C4-2B (cell line): ENCODE data around the gene DHCR7.

Source experiments
- H3K27ac ChIP-seq: fragments of 450-650 bp; 2 replicates; pipeline ENCODE4 v1.5.1; 2017
- ZFX ChIP-seq: fragments of 450-650 bp; IDR thresholded peaks from 2 replicates; pipeline ENCODE4 v1.6.1; 2017
- TF ChIP-seq, protein P1 (sequence below): fragments of 450-650 bp; conservative IDR thresholded peaks from 2 replicates; pipeline ENCODE4 v1.5.1; 2017; ENCODE audit warnings: mild to moderate bottlenecking

The DHCR7 gene

DNA sequence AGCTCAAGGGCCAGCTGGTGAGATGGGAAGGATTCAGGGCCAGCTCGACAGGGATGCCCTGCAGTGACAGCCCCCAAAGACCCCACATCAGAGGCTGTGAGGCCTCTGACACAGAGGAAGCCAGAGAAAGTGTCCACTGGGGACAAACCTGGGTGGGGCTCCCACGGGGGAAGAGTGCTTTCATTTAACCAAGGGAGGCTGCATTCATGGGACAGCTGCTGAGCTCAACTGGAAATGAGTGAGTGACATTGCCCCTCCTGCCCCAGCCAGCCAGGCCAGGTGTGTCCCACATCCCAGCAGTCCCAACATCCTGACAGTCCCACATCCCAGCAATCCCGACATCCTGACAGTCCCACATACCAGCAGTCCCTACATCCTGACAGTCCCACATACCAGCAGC, 61.0 kb downstream of the DHCR7 start:
- TF ChIP-seq, protein P1, sequence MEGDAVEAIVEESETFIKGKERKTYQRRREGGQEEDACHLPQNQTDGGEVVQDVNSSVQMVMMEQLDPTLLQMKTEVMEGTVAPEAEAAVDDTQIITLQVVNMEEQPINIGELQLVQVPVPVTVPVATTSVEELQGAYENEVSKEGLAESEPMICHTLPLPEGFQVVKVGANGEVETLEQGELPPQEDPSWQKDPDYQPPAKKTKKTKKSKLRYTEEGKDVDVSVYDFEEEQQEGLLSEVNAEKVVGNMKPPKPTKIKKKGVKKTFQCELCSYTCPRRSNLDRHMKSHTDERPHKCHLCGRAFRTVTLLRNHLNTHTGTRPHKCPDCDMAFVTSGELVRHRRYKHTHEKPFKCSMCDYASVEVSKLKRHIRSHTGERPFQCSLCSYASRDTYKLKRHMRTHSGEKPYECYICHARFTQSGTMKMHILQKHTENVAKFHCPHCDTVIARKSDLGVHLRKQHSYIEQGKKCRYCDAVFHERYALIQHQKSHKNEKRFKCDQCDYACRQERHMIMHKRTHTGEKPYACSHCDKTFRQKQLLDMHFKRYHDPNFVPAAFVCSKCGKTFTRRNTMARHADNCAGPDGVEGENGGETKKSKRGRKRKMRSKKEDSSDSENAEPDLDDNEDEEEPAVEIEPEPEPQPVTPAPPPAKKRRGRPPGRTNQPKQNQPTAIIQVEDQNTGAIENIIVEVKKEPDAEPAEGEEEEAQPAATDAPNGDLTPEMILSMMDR = no peak
- no peak for TF ChIP-seq ZFX
- no peak overlapping the region for H3K27ac ChIP-seq

DNA sequence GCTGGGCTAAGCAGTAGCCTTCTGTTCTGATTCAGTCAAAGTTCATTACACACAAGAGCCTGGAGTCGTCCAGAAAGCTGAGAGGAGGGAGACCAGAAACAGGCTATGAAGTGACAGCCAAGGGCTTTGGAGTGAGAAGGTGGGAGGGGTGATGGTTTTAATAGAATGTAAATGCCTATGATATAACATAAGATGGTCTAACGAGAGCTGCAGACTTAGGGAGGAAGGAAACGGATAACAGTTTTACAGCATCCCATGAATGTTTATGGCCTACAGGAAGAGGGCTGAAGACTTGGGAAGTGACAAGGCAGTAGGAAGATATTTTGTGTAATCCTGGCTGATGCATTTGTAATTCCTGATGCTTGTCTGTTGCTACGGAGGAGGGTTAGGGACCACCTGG, 62.0 kb downstream of the DHCR7 start:
- H3K27ac ChIP-seq = no peak overlapping the region
- TF ChIP-seq, protein P1 = no peak
- TF ChIP-seq ZFX = no peak

DNA sequence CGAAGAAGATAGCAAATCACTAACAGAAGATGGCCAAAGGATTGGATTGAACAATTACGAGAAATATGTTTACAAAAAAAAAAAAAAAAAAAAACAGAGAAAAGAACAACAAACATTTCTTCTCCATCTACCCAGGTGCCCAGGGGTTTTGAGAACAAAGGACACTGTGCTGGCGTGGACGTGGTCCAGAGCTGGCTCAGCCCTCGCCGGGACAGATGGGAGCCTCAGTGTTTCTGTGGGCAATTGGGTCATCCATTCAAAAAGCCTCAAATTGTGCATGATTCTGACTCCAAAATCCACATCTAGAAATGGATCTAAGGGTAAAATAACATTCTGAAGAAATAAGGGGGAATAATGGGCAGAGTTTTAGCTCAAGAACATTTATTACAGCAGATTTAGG, 63.1 kb downstream of the DHCR7 start:
- TF ChIP-seq ZFX = no peak
- TF ChIP-seq, protein P1 = no peak

DNA sequence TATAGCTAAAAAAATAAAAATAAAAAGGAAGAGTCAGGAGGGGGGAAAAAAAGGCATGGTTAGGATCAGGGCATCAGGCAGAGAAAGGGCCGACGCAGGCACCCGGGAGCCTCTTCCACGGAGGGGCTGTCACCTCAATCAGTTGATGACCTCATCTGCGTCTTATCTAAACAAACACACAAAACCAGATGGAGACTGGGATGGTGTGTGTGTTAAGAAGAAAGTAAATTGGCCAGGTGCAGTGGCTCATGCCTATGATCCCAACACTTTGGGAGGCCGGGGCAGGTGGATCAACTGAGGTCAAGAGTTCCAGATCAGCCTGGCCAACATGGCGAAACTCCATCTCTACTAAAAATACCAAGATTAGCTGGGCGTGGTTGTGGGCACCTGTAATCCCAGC, 63.6 kb downstream of the DHCR7 start:
- no peak overlapping the region for H3K27ac ChIP-seq
- TF ChIP-seq, protein P1 = no peak
- TF ChIP-seq ZFX = no peak

More for the DNA sequence above, 63.1 kb downstream of the DHCR7 start:
- no peak overlapping the region for H3K27ac ChIP-seq
